A549 treated with AZD9567 at 1 μM for 4 hours (cell line): Measurements from ENCODE around the gene NUBP1. TPM values are rescaled to one million over a fixed set of nuclear protein-coding genes. Genes with fewer than 3 reads are reported as not detected.

Experiments used
- total RNA-seq: library from RNA; stranded (reverse); fragments of 200-300 nt; extraction: Qiagen RNA extraction; gene quantifications from 5 replicates; pipeline ENCODE4 v1.2.3, GENCODE V29; 2022; ENCODE audit not compliant: insufficient read depth

Gene NUBP1
- total RNA-seq: 44.9 to 49.8 TPM (median 46.8 TPM) in 5 replicates

GRCh38 chr16:10743610-10744369, at the start of gene NUBP1:
TSS of gene NUBP1 (plus strand) at chr16:10743842. CDS start at chr16:10743864, 22 bp downstream.

GRCh38 chr16:10694830-10695229, 48.8 kb upstream of the NUBP1 start, which contains the start of gene TEKT5:
TSS of gene TEKT5 (minus strand) at chr16:10694930. CDS start at chr16:10694873, 57 bp downstream.

GRCh38 chr16:10817963-10818941, 74.6 kb downstream of the NUBP1 start, which contains the start of gene TVP23A:
TSS of gene TVP23A (minus strand) at chr16:10818794. CDS start at chr16:10818493, 301 bp downstream.

Other genes starting within 250 kb of the NUBP1 start
- 26.4 to 32.2 TPM (median 31.6 TPM) in 5 replicates for gene EMP2, start 163.2 kb upstream of the NUBP1 start, total RNA-seq
- not detected in 5 replicates for gene TEKT5, start 48.9 kb upstream of the NUBP1 start, total RNA-seq
- gene TVP23A, start 75.0 kb downstream of the NUBP1 start, total RNA-seq: 0.07 to 0.13 TPM (median 0.12 TPM) in 3 of 5 replicates, not detected in the others
- gene CIITA, start 133.4 kb downstream of the NUBP1 start, total RNA-seq: 0.09 to 0.14 TPM (median 0.11 TPM) in 4 of 5 replicates, not detected in the other
- 28.3 to 49.4 TPM (median 45.3 TPM) in 5 replicates for gene DEXI, start 198.6 kb downstream of the NUBP1 start, total RNA-seq
- gene CLEC16A, start 200.7 kb downstream of the NUBP1 start, total RNA-seq: 8.7 to 9.9 TPM (median 9.2 TPM) in 5 replicates